ENCODE measurements around the gene ZNF555. TPM values are rescaled to one million over a fixed set of nuclear protein-coding genes. Genes with fewer than 3 reads are reported as not detected.
"Not testable (repeated sequence)": the region's sequence is repeated elsewhere in the genome, so short reads cannot be mapped to it uniquely, and the experiment has no call there.

ZNF555 gene
- polyA plus RNA-seq, 2 of the 4 experiments (the other 2 are of a cell fraction), result 1.7 to 2.3 TPM

DNA sequence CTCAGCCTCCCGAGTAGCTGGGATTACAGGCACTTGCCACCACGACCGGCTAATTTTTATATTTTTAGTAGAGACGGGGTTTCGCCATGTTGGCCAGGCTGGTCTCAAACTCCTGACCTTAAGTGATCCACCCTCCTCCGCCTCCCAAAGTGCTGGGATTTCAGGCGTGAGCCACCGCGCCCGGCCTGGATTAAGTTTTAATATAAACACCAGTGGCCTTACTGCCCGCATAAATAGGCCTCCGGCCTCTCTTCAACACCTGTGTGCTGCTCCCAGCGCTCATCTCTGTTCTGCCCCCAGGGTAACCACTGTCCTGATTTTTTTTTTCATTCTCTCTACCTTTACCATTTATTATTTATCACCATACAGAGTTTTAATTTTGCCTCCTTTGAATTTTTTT is 62.1 kb downstream of the ZNF555 start:
- DNase-seq (ENCODE audit: low read depth in 1 of 2, low spot score in 1 of 2); H3K4me3 ChIP-seq; H3K27ac ChIP-seq; FAIRE-seq; H3K4me2 ChIP-seq; ATAC-seq; POLR2A ChIA-PET; H3K9me3 ChIP-seq; H3K4me1 ChIP-seq; CTCF ChIA-PET: not testable (repeated sequence)
- WGBS (ENCODE audit: missing lambda C conversion rate), result 95% methylated on average over 13 of the region's 13 CpGs

DNA sequence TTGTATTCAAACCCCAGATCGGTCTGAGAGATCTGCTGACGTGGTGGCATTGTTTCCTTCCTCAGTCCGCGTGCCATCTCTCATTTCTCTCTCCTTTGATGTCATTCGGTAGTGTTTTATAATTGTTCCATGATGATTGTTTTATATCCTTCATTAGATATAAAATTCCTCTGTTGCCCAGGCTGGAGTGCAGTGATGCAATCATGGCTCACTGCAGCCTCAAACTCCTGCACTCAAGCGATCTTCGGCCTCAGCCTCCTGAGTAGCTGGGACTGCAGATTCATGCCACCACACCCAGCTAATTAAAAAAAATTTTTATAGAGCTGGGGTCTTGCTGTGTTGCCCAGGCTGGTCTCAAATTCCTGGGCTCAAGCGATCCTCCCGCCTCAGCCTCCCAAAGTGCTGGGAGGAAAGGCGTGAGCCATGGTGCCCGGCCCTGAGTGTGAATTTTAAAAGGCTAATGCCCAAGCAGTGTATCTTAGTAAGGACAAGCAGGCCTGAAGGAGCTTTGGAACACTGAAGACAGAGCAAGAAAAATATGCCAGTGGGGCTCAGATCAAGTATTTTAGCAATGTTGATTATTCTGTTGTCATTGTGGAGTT is 64.7 kb downstream of the ZNF555 start:
- ATAC-seq (no peak), FAIRE-seq (no peak), DNase-seq (ENCODE audit: low read depth in 1 of 2, low spot score in 1 of 2) (no peak)
- Histone ChIP-seq H3K4me3 (no peak overlapping the region), H3K4me2 (no peak overlapping the region), H3K4me1 (no peaks in the 10 kb centered on the region), H3K9me3 (peaks cover 7% of the 10 kb centered on the region; the same call in 2 of the 3 replicates), H3K27ac (no peak overlapping the region)
- WGBS (ENCODE audit: missing lambda C conversion rate), result 93% methylated on average over 11 of the region's 11 CpGs
- ChIA-PET POLR2A (no interaction called here), CTCF (interaction anchor here (1.5 kb wide), 1 partner anchor 19 kb away, joined by 3 read pairs; no protein-coding TSS in a partner anchor)
- TF ChIP-seq CHD4 (IDR thresholded peaks at IDR 0.05; ENCODE audit: borderline replicate concordance), result no peak
- TF ChIP-seq POLR2A (IDR thresholded peaks at IDR 0.05; ENCODE audit: low read length), result no peak
- TF ChIP-seq EHMT2 (IDR thresholded peaks at IDR 0.05; ENCODE audit: low read depth), result no peak
- TF ChIP-seq SMC3 (IDR thresholded peaks at IDR 0.05), result no peak
- no peak for TF ChIP-seq TP53 (CRISPR knock-in tag; IDR thresholded peaks at IDR 0.05)
- no peak for TF ChIP-seq FOSL2 (IDR thresholded peaks at IDR 0.05)
- no peak for TF ChIP-seq FOSL2 (CRISPR knock-in tag; IDR thresholded peaks at IDR 0.05)
- no peak for TF ChIP-seq ZSCAN20 (CRISPR knock-in tag; IDR thresholded peaks at IDR 0.05)
- no peak for TF ChIP-seq PHF8 (IDR thresholded peaks at IDR 0.05; ENCODE audit: borderline replicate concordance, low read depth)
- TF ChIP-seq RARB (CRISPR knock-in tag; IDR thresholded peaks at IDR 0.05), result no peak
- no peak for TF ChIP-seq FOXS1 (CRISPR knock-in tag; IDR thresholded peaks at IDR 0.05)
- TF ChIP-seq SREBF2 (IDR thresholded peaks at IDR 0.05), result no peak
- TF ChIP-seq, protein P1, sequence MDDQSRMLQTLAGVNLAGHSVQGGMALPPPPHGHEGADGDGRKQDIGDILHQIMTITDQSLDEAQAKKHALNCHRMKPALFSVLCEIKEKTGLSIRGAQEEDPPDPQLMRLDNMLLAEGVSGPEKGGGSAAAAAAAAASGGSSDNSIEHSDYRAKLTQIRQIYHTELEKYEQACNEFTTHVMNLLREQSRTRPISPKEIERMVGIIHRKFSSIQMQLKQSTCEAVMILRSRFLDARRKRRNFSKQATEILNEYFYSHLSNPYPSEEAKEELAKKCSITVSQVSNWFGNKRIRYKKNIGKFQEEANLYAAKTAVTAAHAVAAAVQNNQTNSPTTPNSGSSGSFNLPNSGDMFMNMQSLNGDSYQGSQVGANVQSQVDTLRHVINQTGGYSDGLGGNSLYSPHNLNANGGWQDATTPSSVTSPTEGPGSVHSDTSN (IDR thresholded peaks at IDR 0.05), result no peak
- no peak for TF ChIP-seq JUNB (IDR thresholded peaks at IDR 0.05)
- TF ChIP-seq, protein P2, sequence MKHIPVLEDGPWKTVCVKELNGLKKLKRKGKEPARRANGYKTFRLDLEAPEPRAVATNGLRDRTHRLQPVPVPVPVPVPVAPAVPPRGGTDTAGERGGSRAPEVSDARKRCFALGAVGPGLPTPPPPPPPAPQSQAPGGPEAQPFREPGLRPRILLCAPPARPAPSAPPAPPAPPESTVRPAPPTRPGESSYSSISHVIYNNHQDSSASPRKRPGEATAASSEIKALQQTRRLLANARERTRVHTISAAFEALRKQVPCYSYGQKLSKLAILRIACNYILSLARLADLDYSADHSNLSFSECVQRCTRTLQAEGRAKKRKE (CRISPR knock-in tag; IDR thresholded peaks at IDR 0.05; ENCODE audit: low read depth), result no peak
- no peak for TF ChIP-seq ZFP36 (IDR thresholded peaks at IDR 0.05; ENCODE audit: borderline replicate concordance, partially characterized antibody)
- no peak for TF ChIP-seq ZNF302 (CRISPR knock-in tag; IDR thresholded peaks at IDR 0.05)
- no peak for TF ChIP-seq CEBPB (IDR thresholded peaks at IDR 0.05)
- TF ChIP-seq HOXA7 (CRISPR knock-in tag; IDR thresholded peaks at IDR 0.05), result no peak
- TF ChIP-seq, protein P3, sequence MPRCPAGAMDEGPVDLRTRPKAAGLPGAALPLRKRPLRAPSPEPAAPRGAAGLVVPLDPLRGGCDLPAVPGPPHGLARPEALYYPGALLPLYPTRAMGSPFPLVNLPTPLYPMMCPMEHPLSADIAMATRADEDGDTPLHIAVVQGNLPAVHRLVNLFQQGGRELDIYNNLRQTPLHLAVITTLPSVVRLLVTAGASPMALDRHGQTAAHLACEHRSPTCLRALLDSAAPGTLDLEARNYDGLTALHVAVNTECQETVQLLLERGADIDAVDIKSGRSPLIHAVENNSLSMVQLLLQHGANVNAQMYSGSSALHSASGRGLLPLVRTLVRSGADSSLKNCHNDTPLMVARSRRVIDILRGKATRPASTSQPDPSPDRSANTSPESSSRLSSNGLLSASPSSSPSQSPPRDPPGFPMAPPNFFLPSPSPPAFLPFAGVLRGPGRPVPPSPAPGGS (IDR thresholded peaks at IDR 0.05), result no peak

DNA sequence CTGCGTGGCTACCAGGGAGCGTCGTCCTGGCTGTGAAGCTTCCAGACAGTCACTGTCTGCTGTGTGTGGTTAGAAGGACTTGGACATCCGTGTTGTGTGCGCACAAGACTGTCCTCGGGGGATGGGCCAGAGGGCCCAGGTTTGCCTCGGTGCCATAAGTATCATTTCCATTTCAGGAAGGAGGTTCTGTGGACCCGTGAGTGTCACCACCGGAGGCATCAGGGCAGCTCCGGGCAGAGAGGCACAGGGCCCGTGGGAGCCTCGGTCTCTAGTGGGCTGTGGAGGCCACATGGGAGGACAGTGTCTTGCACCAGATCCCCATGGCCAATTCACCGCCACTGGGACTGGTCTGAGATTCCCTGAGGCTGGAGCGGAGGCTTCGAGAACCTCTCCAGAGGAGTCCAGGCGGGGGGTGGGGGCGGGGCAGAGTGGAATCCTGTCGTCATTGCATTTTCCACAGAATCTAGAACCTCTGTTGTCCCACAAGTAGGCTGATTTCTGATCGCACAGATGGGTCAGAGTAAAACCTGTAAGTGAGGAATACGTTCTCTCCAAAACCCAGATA is 65.4 kb downstream of the ZNF555 start:
- Histone ChIP-seq H3K9me3 (peaks cover 14% of the 10 kb centered on the region; the same call in 2 of the 3 replicates), H3K27ac (no peak overlapping the region), H3K4me3 (no peak overlapping the region), H3K4me1 (no peaks in the 10 kb centered on the region), H3K4me2 (no peak overlapping the region)
- FAIRE-seq, result no peak
- CTCF ChIA-PET, result interaction anchor here (0.5 to 1.5 kb wide), 2 partner anchors 17 to 20 kb away, joined by 3 read pairs; no protein-coding TSS in a partner anchor
- WGBS (ENCODE audit: missing lambda C conversion rate), result 92% methylated on average over 7 of the region's 20 CpGs
- no peak for DNase-seq (ENCODE audit: low read depth in 1 of 2, low spot score in 1 of 2)
- TF ChIP-seq NR3C1 (IDR thresholded peaks at IDR 0.05), result no peak
- no peak for TF ChIP-seq JUN (IDR thresholded peaks at IDR 0.05)
- TF ChIP-seq SREBF2 (IDR thresholded peaks at IDR 0.05), result no peak
- TF ChIP-seq RCOR1 (IDR thresholded peaks at IDR 0.05; ENCODE audit: low read depth, low read length), result no peak
- TF ChIP-seq HOXB5 (CRISPR knock-in tag; IDR thresholded peaks at IDR 0.05), result no peak
- no peak for TF ChIP-seq CBX2 (IDR thresholded peaks at IDR 0.05; ENCODE audit: borderline replicate concordance, low read depth)
- POLR2A ChIA-PET, result no interaction called here
- ATAC-seq, result no peak

All from A549 (cell line).